NK-92 (cell line): ENCODE measurements around the gene PALMD.

Experiments
- DNase-seq: peaks from one replicate; lab custom pipeline; 2025; ENCODE audit not compliant: unreplicated experiment; lab: John Stamatoyannopoulos, UW

Gene PALMD

GRCh38 chr1:99685516-99686180, 39.7 kb downstream of the PALMD start:
- DNase-seq: no peak

DNA sequence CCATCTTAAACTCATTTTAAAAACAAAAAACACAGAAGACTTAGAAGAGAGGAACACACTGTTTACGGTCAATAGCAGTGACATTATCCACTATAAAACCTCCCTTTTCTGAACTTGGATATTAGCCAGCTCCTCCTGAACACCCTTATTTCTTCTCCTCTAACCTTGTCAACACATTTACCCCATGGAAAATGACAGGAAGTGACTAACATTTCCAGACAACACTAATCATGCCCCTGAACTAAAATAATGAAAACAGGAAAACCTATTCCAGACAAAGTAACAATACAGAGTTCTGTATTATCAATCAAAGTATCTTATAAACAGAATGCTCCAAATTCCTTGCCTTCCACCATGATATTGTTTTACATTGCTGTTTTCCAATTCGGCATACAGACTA, 45.3 kb downstream of the PALMD start:
- no peak for DNase-seq

DNA sequence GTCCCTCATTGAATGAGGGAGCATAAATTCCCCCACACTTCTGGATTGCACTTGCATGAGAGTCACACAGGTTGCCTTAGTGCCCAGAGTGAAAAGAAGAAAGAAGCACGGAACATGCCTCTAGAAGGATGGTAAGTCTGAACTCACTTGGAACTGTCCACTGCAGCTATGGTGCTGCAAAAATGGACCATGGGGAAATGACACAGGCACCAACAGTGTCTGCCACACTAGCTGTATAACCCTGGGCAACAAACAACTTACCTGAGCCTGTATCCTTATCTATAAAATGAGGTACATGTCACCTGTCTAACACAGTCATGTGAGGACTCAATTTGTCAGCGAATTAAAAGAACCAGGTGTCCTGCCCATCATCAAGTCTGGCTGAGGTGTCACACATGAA, 50.7 kb downstream of the PALMD start:
- DNase-seq: no peak

DNA sequence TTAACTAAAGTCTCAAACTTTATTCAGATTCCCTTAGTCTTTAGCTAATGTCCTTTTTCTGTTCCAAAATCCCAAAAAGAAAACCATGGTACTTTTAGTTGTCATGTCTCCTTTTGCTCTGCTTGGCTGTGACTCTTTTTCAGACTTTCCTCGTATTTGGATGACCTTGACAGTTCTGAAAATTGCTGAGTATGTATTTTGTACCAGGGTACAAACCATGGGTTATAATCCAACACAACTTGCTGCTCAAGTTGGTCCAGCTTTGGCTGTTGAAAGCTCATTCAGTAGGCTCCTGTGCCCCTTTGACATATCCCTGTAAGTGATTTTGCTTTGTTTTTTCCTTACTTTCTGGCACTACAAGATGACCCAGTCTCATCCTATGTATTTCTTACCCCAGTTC, 51.7 kb downstream of the PALMD start:
- no peak for DNase-seq

DNA sequence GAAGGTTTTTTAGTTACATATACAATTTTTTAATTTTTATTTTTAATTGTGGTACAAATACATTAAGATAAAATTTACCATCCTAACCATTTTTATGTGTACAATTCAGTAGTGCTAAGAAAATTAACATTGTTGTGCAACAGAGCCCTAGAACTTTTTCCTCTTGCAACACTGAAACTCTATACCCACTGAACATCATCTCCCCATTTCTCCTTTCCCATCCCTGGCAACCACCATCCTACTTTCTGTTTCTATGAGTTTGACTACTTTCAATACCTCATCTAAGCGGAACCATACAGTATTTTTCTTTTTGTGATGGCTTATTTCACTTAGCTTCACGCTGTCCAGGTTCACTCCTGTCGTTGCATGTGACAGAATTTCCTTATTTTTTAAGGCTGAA, 54.1 kb downstream of the PALMD start:
- DNase-seq: no peak

DNA sequence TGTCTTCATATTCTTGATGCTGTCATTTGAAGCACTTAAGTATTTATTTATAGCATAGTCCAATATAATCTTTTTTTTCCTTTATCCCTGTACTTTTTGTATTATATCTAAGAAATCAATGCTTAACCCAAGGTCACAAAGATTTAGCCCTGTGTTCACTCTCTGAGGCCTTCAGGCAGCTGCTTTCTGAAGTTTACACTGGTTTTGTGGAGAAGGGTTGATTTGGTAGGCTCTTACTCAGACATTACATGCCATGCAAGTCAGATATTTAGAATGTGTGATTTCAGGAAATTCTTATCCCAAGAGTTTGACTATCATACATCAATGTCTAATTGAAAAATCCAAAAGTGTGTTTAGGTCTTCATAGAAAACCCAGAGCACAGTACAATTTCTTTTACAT, 56.3 kb downstream of the PALMD start:
- no peak for DNase-seq

DNA sequence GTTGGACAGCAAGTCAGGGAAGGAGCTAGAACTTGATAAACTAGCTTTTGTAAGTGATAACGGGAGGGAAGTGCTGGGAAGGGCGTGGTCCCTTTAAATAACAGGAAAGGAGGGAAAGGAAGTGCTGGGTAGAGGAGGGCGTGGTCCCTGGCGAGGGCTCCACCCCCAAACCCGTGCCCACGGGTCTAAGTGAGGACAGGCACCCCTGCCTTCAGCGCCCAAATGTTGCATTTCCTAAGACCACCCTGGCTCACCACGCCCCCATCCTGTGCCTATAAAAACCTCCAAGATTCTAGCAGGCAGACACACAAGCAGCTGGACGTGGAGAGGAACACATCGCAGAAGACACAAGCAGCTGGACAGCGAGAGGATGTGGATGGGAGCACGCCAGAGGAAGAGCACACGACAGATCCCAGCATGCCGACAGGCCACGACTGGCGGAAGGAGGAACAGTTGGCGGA, 58.5 kb downstream of the PALMD start:
- no peak for DNase-seq

GRCh38 chr1:99705385-99705784, 59.5 kb downstream of the PALMD start:
- DNase-seq: no peak

DNA sequence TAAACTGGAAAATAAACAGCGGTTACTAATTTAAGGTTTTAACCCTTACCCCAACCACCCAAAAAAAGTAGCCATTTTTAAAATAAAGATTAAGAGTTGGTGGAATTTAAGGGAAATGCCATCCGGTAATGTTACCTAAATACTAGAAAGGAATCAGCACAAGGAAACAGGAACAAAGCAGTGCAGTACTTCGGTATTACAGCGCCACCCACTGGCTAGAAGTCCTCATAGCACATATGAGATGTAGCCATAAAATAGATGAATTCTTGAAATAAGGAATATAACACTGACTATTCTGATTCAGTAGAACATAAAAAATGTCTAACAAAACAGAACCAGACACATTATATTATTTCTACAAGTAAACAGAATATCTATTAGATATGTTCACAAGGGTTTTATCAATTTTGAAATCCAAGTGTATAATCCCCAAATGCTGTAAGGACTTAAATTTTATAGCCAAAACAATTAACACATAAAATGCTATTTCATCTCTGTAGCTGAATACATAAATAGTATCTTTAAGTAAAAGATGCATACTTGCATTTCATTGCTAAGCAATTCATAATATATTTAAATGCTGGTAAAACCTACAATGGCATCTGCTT, 61.7 kb downstream of the PALMD start:
- no peak for DNase-seq

DNA sequence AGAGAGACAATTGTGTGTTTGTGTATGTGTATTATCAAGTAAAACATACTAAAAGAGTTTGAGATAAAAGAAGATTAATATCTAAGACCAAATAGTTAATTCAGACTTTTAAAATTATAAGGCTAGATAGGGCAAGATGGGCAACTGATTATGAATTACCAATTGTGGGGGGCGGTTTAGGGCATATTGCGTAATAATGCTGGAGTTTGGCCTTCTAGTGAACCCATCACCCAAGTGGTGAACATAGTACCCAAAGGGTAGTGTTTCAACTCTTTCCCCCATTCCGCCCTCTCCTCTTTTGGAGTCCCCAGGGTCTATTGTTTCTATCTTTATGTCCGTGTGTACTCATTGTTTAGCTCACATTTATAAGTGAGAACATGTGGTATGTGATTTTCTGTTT, 65.1 kb downstream of the PALMD start:
- no peak for DNase-seq

- DNase-seq: no peak
Observed at GRCh38 chr1:99713006-99713405, 67.1 kb downstream of the PALMD start.

- DNase-seq: no peak
Observed at GRCh38 chr1:99717005-99717404, 71.1 kb downstream of the PALMD start.

- no peak for DNase-seq
Observed at GRCh38 chr1:99723251-99723650, 77.3 kb downstream of the PALMD start.

DNA sequence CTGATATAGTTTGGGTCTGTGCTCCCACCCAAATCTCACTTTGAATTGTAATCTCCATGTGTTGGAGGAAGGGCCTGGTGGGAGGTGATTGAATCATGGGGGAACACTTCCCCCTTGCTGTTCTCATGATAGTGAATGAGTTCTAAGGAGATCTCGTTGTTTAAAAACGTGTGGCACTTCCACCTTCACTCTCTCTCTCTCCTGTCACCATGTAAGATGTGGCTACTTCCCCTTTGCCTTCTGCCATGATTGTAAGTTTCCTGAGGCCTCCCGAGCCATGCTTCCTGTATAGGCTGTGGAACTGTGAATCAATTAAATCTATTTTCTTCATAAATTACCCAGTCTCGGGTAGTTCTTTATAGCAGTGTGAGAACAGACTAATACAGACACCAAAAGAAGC, 80.1 kb downstream of the PALMD start:
- no peak for DNase-seq

- no peak for DNase-seq
Observed at GRCh38 chr1:99726407-99726806, 80.5 kb downstream of the PALMD start.

GRCh38 chr1:99726818-99727217, 80.9 kb downstream of the PALMD start:
- DNase-seq: no peak

DNA sequence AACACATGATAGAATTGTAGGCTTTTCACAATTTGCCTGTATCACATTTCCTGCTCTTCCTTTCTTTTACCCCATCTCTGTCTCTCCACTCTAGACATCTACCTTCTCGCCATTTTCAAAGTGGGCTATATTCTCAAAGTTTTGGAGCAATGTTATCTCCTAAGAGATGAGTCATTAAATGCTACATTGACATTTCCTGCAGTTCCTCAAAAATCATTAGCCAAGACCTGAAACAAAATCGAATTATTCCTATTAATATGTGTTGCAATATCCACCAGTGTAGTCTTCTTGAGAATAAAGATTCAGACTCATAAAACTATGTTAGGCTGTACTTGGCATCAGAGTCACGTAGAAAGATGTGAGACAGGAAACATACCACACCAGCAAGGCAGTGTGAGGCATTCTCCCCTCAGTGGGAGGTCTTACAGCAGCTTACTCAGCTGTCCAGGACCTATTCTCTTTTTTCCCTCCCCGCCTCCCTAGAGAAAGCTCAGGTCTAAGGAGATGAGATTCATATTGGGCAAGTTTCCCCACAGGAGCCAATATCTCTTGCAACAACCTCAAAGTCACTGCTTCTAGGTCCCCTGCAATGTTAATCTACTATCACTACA, 81.8 kb downstream of the PALMD start:
- no peak for DNase-seq

GRCh38 chr1:99728494-99729235, 82.8 kb downstream of the PALMD start:
- no peak for DNase-seq

GRCh38 chr1:99731384-99731783, 85.5 kb downstream of the PALMD start:
- no peak for DNase-seq

GRCh38 chr1:99735852-99736251, 89.9 kb downstream of the PALMD start:
- no peak for DNase-seq

DNA sequence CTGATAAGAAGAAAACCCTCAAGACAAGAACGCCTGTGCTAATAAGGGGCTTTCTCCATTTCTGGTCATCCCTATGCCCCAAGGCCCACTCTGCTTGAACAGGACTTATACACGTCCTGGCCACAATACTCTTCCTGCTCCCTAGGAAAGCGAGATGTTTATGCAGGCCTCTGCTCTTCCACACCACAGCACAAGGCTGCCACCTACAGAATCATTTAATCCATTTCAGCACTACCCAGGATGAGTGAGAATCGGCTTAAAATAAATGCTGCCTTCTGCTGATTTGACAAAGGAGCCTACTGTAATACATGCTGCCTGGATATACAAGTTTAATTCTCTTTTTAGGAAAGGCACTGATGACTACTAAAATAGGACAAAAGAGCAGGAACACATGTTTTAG, 91.1 kb downstream of the PALMD start:
- no peak for DNase-seq
